BE2C (cell line): ENCODE measurements around the gene DDX43.

ENCODE experiments used
- DNase-seq: peaks from one replicate; pipeline ENCODE4 v3.0.0-alpha.2; 2020
- H3K27me3 ChIP-seq: fragments of 250-450 bp; sonication (Bioruptor Pico); 2 replicates; pipeline ENCODE4 v1.5.1; 2020; ENCODE audit warnings: mild to moderate bottlenecking
- H3K36me3 ChIP-seq: fragments of 250-450 bp; sonication (Bioruptor Pico); 2 replicates; pipeline ENCODE4 v1.5.1; 2020; ENCODE audit warnings: mild to moderate bottlenecking
- H3K4me1 ChIP-seq: fragments of 250-450 bp; sonication (Bioruptor Pico); 2 replicates; pipeline ENCODE4 v1.5.1; 2020
- H3K4me3 ChIP-seq: 2 replicates; pipeline ENCODE4 v1.5.1; 2011; ENCODE audit warnings: low read depth, low read length
- H3K9me3 ChIP-seq: fragments of 250-450 bp; sonication (Bioruptor Pico); 2 replicates; pipeline ENCODE4 v1.5.1; 2020
- TF ChIP-seq, protein P1 (sequence below): IDR thresholded peaks from 2 replicates; pipeline ENCODE4 v1.5.1; 2012; ENCODE audit warnings: mild to moderate bottlenecking, low read depth, low read length

The DDX43 gene

GRCh38 chr6:73393278-73393677 is 1.4 kb upstream of the DDX43 start:
- no peaks in the 10 kb centered on the region for H3K36me3 ChIP-seq
- no peak for DNase-seq
- H3K4me1 ChIP-seq, result no peaks in the 10 kb centered on the region
- TF ChIP-seq, protein P1, sequence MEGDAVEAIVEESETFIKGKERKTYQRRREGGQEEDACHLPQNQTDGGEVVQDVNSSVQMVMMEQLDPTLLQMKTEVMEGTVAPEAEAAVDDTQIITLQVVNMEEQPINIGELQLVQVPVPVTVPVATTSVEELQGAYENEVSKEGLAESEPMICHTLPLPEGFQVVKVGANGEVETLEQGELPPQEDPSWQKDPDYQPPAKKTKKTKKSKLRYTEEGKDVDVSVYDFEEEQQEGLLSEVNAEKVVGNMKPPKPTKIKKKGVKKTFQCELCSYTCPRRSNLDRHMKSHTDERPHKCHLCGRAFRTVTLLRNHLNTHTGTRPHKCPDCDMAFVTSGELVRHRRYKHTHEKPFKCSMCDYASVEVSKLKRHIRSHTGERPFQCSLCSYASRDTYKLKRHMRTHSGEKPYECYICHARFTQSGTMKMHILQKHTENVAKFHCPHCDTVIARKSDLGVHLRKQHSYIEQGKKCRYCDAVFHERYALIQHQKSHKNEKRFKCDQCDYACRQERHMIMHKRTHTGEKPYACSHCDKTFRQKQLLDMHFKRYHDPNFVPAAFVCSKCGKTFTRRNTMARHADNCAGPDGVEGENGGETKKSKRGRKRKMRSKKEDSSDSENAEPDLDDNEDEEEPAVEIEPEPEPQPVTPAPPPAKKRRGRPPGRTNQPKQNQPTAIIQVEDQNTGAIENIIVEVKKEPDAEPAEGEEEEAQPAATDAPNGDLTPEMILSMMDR, result no peak
- no peaks in the 10 kb centered on the region for H3K27me3 ChIP-seq
- no peak overlapping the region for H3K4me3 ChIP-seq
- H3K9me3 ChIP-seq, result no peaks in the 10 kb centered on the region

GRCh38 chr6:73395875-73396274 is 1.2 kb downstream of the DDX43 start:
- TF ChIP-seq, protein P1, result no peak
- Histone ChIP-seq H3K36me3 (no peaks in the 10 kb centered on the region), H3K4me1 (no peaks in the 10 kb centered on the region), H3K27me3 (no peaks in the 10 kb centered on the region), H3K4me3 (no peak overlapping the region), H3K9me3 (no peaks in the 10 kb centered on the region)
- no peak for DNase-seq

DNA sequence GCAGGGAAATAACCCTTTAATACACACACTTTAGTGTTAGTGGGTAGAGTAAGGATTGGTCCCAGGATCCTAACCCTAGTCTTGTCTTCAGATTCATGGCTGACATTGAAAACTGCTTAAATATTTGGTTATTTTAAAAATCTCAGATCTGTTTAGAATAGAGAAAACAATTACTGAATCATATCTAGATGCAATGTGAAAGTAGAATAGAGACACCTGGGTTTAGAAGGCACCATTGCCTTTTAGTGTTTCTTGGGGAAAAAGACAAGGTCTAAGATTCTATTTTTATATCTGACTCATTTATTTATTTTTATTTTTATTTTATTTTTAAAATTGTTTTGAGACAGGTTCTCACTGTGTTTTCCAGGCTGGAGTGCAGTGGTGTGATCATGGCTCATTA is 6.0 kb downstream of the DDX43 start:
- Histone ChIP-seq H3K4me3 (no peak overlapping the region), H3K4me1 (no peaks in the 10 kb centered on the region), H3K9me3 (no peaks in the 10 kb centered on the region), H3K36me3 (no peaks in the 10 kb centered on the region), H3K27me3 (no peaks in the 10 kb centered on the region)
- no peak for DNase-seq
- TF ChIP-seq, protein P1, result no peak

DNA sequence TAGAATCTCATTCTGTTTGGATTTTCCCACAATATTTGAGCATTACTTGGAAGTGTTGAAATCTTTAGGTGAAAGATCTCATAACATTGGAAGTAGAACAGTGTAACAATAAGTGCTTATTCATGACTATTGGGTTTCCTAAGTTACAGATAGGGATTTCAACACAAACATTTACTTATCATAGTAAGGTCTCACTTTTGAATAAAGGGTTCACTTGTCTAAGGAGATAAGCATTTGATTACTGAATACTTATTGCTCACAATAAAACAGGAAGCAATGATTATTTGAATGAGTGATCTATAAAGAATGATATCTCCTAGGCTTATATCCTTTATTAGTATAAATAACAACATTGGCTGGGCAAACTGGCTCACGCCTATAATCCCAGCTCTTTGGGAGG is 14.8 kb downstream of the DDX43 start:
- no peaks in the 10 kb centered on the region for H3K36me3 ChIP-seq
- H3K27me3 ChIP-seq, result no peaks in the 10 kb centered on the region
- TF ChIP-seq, protein P1, result no peak
- no peak overlapping the region for H3K4me3 ChIP-seq
- H3K4me1 ChIP-seq, result no peaks in the 10 kb centered on the region
- no peak for DNase-seq
- H3K9me3 ChIP-seq, result no peaks in the 10 kb centered on the region

DNA sequence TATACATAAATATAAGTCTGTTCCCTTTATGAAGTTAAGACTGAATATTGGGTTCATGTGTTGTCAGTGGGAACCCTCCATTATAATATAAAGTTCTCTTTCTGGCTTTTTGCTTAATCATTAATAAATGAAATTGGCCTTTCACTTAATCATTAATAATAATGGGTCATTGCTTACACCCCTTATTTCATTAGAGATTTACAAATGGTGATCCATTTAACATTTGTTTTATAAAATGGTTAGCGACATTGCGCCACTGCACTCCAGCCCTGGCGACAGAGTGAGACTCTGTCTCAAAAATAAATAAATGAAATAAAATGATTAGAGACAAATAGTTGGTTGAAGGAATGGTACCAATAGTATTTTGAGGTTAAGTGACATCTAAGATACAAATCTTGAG is 18.5 kb downstream of the DDX43 start:
- Histone ChIP-seq H3K27me3 (no peaks in the 10 kb centered on the region), H3K9me3 (no peaks in the 10 kb centered on the region), H3K4me1 (no peaks in the 10 kb centered on the region), H3K36me3 (no peaks in the 10 kb centered on the region), H3K4me3 (no peak overlapping the region)
- TF ChIP-seq, protein P1, result no peak
- DNase-seq, result no peak

GRCh38 chr6:73418081-73418741 is 23.6 kb downstream of the DDX43 start:
- no peaks in the 10 kb centered on the region for H3K4me1 ChIP-seq
- no peaks in the 10 kb centered on the region for H3K27me3 ChIP-seq
- no peak overlapping the region for H3K4me3 ChIP-seq
- no peaks in the 10 kb centered on the region for H3K9me3 ChIP-seq
- no peak for DNase-seq
- no peaks in the 10 kb centered on the region for H3K36me3 ChIP-seq
- TF ChIP-seq, protein P1, result no peak
